CD4-positive, alpha-beta T cell treated with Interleukin-15 for 1 hour (primary cell): ENCODE data around the gene GPD2.
"Not testable (repeated sequence)": the region's sequence is repeated elsewhere in the genome, so short reads cannot be mapped to it uniquely, and the experiment has no call there.

Experiments used
- DNase-seq: peaks from one replicate; pipeline ENCODE4 v3.0.0-alpha.2; 2020

GPD2 gene

GRCh38 chr2:156592809-156593593 is 156.8 kb downstream of the GPD2 start:
- DNase-seq = no peak

- DNase-seq = no peak
Measured at GRCh38 chr2:156593594-156593921, 157.4 kb downstream of the GPD2 start.

DNA sequence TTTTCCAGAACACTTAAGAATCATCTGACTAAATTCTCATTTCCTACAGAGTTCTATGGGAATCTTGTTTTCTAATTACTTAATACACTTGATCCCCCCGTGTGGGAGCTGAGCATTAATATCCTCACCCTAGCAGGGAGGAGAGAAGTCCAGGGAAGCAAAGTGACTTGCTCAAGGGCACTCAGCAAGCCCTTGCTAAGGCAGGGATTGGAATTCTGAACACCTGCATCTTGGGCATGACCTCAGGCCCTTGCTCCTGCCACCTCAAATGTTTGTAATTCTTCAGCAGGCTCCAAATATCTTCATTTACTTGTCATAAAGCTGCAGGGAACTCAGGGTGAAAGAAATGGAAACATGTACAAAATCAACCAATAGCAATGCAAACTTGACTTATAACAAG is 162.4 kb downstream of the GPD2 start:
- DNase-seq = no peak

GRCh38 chr2:156600196-156600595 is 164.0 kb downstream of the GPD2 start:
- DNase-seq = no peak

GRCh38 chr2:156601855-156602551 is 165.8 kb downstream of the GPD2 start:
- no peak for DNase-seq

GRCh38 chr2:156602552-156602933 is 166.4 kb downstream of the GPD2 start:
- no peak for DNase-seq

DNA sequence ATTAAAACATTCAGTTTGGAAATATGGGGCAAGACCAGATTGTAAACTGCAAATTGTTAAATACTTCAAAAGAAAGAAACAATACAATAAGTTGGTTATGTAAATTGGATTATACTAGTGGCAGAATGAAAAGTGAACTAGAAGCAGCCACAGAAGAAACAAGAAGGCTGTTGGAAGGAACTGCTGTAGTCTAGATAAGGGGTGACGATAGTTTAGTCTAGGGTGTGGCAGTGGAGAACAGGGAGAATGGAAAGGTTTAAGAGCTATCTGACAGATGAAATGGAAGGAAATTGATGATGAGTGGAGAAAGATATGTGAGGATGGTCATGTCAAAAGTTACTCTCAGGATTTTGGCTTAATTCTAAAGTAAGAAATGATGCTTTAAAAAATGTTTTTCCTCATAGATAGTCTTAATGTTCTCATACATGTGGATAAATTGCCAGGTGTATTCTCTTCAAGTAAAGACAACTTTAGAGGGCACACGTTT is 179.7 kb downstream of the GPD2 start:
- DNase-seq = no peak

GRCh38 chr2:156618071-156618470 is 181.9 kb downstream of the GPD2 start:
- not testable (repeated sequence) for DNase-seq

- no peak for DNase-seq
Measured at GRCh38 chr2:156619021-156619539, 182.9 kb downstream of the GPD2 start.

GRCh38 chr2:156622491-156622890 is 186.3 kb downstream of the GPD2 start:
- DNase-seq = no peak

DNA sequence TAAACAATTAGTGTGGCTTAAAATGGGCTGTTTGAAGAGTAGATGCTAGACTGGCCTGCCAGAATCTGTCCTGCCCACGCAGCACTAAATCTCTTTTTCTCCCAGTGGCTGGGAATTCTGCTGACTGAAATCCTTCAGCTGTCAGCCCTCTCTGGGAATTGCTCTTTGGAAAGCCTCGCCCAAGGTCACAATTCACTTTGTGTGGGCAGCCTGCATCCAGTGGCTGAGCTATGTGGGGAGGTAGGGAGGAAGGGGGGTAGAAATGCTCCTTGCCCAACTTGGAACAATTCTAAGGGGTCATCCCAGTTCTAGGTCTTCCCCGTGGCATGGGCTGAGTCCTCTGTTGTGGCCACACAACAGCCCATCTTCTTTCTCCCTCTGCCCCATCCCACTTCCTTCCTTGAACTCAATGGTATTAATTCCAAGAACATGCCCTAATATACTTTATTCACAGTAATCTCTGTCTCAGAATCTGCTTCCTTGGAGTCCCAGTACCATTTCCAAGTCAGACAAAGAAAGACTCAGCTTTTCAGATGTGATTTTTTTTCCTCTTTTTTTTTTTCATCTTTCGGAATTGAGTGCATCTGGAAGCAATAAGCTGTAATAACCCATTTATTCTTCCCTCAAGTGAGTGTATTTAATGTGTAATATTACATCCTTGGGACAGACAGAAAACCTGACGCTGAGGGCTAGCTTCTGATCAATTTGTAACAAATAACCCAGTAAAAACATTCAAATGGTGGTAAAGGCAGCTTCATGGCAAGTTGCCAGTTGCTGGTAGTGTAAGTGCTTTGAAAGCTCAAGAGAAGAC is 189.4 kb downstream of the GPD2 start:
- DNase-seq = no peak

- no peak for DNase-seq
Measured at GRCh38 chr2:156626931-156627330, 190.8 kb downstream of the GPD2 start.

DNA sequence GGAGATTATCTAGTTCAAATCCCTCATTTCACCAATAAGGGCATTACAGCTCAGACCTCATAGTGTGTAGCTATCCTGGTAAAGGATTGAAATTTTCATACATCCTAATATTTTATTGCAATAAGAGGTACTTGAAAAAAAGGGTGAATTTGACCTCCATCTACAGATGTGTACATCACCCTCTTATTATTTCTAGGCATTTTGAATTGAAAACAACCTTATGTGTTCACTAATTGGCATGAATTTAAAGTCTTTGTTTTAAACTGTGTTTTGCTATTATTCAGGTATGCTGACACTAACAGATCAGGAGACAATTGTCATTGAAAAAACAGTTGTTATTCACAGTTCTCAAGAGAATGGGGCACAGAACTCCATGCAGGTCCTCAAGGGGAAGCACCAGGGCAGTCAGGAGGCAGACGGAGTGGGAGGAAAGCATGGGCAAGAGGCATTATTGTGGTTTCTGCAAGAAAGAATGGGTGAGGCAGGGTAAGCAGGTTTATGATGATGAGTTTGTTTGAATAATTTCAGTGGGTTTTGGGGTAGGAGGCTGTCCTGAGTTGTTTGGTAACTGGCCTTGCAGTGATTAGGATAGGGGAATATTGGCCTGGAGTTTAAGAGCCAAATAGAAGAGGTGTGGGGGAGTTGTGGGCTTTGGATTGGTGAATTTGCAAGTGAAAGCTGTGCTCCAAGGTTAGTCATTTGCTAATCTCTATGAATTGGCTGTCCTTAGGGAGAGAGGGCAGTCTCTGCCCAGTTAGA is 194.6 kb downstream of the GPD2 start:
- DNase-seq = no peak

- DNase-seq = no peak
Measured at GRCh38 chr2:156635646-156636045, 199.5 kb downstream of the GPD2 start.
